ENCODE results near the gene NCR1.
"Not testable (repeated sequence)": the region's sequence is repeated elsewhere in the genome, so short reads cannot be mapped to it uniquely, and the experiment has no call there.

Gene NCR1

GRCh38 chr19:54907899-54908298, 2.0 kb downstream of the NCR1 start:
- not testable (repeated sequence) for DNase-seq (ENCODE audit: low read depth)

- DNase-seq (ENCODE audit: low read depth): no peak
These were observed 10.9 kb downstream of the NCR1 start for GRCh38 chr19:54916822-54917221.

DNA sequence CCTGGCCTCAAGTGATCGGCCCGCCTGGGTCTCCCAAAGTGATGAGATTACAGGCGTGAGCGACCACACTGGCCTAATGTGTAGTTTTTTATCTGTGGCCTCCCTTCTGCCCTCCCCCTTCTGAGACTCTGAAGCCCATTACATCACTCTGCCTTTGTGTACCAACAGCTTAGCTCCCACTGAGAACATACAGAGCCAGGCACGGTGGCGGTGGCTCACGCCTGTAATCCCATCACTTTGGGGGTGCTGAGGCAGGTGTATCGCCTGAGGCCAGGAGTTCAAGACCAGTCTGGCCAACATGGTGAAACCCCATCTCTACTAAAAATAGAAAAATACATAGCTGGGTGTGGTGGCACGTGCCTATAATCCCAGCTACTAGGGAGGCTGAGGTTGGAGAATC, 12.6 kb downstream of the NCR1 start:
- DNase-seq (ENCODE audit: low read depth): no peak

DNA sequence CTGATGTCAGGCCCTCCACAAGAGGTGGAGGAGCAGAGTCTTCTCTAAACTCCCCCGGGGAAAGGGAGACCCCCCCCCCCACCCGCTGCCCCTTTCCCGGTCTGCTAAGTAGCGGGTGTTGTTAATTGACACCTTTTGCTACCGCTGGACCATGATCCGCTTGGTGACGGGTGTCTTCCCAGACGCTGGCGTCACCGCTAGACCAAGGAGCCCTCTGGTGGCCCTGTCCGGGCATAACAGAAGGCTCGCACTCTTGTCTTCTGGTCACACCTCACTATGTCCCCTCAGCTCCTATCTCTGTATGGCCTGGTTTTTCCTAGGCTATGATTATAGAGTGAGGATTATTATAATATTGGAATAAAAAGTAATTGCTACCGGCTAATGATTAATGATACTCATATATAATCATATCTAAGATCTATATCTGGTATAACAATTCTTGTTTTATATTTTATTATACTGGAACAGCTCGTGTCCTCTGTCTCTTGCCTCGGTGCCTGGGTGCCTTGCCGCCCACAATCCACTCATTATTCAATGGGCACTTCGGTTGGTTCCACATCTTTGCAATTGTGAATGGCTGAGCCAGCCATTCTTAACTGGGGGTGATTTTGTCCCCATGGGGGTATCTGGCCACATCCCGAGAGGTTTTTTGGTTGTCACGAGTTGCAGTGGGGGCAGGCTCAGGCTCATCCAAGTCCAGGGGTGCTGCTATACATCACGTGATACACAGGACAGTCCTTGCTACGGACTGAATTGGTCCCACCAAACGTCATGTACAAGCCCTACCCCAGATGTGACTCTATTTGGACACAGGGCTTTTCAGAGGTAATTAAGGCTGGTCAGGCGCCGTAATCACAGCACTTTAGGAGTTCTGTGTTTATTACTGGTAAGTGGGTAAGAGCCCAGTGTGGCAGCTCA, 14.0 kb downstream of the NCR1 start:
- not testable (repeated sequence) for DNase-seq (ENCODE audit: low read depth)

- DNase-seq (ENCODE audit: low read depth): no peak
These were observed 15.1 kb downstream of the NCR1 start for GRCh38 chr19:54921082-54921481.

GRCh38 chr19:54923276-54923675, 17.3 kb downstream of the NCR1 start:
- DNase-seq (ENCODE audit: low read depth): no peak

DNA sequence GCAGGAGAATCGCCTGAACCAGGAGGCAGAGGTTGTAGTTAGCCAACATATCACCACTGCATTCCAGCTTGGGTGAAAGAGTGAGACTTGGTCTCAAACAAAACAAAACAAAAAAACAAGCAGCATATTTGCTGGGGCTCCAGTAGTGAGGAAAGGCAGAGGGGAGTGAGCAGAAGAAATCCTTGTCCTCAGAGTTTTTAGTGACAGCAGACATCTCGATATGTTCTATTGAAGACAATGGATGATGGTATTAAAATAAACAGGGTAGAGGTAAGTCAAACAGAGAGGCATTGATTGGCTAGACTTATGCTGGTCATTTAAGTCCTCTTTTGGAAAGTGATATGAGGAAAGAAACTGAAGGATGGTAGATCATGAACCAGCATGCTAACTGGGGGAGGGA, 22.4 kb downstream of the NCR1 start:
- DNase-seq (ENCODE audit: low read depth): no peak

DNA sequence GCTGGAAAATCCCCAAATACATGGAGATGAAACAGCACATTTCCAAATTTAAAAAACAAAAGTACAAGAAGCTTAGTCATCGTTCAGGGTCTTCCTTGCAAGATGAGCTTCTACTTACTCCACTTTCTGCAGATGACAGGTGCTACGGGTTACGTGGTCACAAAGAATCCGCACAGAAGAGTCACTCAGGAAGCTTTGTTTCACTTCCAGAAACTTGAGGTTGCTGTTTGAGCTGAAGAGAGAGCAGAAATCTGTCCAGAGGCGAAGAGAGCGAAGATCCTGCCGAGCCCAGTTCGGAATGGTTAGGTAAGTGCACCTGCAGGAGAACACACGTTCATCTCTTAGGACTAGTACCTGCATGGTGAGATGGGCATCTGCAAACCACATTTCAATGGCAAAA, 32.0 kb downstream of the NCR1 start:
- no peak for DNase-seq (ENCODE audit: low read depth)

DNA sequence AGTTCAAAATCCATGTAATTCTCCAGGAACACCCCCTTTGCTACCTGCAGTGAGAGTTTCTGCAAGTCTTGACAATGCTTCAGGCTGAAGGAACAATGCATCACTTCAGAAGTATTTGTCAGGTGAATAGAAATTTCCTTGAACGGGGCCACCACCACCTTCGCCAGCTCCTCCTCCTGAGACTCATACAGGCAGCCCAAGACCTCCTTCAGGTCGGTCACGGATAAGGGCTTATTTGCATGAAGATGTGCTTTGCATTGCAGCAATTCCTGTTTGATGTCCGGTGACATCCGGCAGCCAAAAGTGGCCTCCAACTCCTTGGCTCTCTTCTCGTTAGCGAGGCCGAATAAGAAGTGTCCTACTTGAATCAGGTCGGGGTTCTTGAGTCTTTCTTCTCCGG, 33.0 kb downstream of the NCR1 start:
- DNase-seq (ENCODE audit: low read depth): no peak

- DNase-seq (ENCODE audit: low read depth): not testable (repeated sequence)
These were observed 33.6 kb downstream of the NCR1 start for GRCh38 chr19:54939538-54939937.

- not testable (repeated sequence) for DNase-seq (ENCODE audit: low read depth)
These were observed 37.9 kb downstream of the NCR1 start for GRCh38 chr19:54943772-54944361.

- DNase-seq (ENCODE audit: low read depth): no peak
These were observed 41.4 kb downstream of the NCR1 start, which contains the start of gene NLRP7 for GRCh38 chr19:54947381-54947780. NLRP7 (minus strand) TSS chr19:54947530.

DNA sequence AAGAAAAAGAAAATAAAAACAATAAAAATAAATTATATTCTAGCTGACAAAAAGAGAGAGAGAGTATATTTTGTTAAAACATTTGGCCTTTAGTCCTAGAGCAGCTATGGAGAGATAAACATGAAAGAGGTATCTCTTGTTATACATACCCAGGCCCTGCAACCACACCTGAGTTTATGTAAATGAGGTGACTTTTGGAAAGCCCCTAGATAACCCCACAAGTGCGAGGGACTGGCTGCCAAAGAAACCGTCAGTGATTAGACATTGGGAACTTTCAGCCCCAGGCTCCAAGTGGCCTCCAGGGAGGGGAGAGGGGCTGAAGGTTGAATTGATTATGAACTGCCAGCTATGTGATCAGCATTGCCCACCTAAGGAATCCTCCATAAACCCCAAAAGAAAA, 43.5 kb downstream of the NCR1 start:
- DNase-seq (ENCODE audit: low read depth): no peak

DNA sequence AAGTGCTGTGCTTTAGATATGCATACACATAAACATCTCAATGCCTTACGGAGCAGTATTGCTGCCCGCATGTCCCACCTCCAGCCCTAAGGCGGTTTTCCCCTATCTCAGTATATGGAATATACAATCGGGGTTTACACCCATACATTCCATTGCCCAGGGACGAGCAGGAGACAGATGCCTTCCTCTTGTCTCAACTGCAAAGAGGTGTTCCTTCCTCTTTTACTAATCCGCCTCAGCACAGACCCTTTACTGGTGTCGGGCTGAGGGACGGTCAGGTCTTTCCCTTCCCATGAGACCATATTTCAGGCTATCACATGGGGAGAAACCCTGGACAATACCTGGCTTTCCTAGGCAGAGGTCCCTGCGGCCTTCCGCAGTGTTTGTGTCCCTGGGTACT, 44.6 kb downstream of the NCR1 start:
- DNase-seq (ENCODE audit: low read depth): not testable (repeated sequence)

GRCh38 chr19:54952591-54953344, 46.8 kb downstream of the NCR1 start:
- DNase-seq (ENCODE audit: low read depth): no peak

DNA sequence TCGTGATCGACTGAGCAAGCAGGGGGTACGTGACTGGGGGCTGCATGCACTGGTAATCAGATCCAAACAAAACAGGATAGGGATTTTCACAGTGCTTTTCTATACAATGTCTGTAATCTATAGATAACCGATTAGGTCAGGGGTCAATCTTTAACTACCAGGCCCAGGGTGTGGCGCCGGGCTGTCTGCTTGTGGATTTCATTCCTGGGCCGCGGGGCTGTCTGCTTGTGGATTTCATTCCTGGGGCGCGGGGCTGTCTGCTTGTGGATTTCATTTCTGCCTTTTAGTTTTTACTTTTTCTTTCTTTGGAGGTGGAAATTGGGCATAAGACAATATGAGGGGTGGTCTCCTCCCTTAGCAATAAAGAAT, 47.4 kb downstream of the NCR1 start:
- DNase-seq (ENCODE audit: low read depth): not testable (repeated sequence)

GRCh38 chr19:54955376-54955775, 49.4 kb downstream of the NCR1 start:
- no peak for DNase-seq (ENCODE audit: low read depth)

GRCh38 chr19:54959840-54960239, 53.9 kb downstream of the NCR1 start:
- DNase-seq (ENCODE audit: low read depth): no peak
